Renal cortical epithelial cell (primary cell): Measurements from ENCODE around the gene SCO2. TPM values are rescaled to one million over a fixed set of nuclear protein-coding genes. Genes with fewer than 3 reads are reported as not detected.

ENCODE experiments used
- DNase-seq: peaks from one replicate; pipeline ENCODE4 v3.0.0-alpha.2; 2011; ENCODE audit warnings: low read depth
- total RNA-seq: library from RNA; depleted of rRNA; stranded (reverse); fragments of >200 nt; gene quantifications from 2 replicates; pipeline ENCODE4 v1.2.3, GENCODE V29; 2014

The SCO2 gene
- total RNA-seq, 1 donor from 2014 or later, result 2.0 TPM

DNA sequence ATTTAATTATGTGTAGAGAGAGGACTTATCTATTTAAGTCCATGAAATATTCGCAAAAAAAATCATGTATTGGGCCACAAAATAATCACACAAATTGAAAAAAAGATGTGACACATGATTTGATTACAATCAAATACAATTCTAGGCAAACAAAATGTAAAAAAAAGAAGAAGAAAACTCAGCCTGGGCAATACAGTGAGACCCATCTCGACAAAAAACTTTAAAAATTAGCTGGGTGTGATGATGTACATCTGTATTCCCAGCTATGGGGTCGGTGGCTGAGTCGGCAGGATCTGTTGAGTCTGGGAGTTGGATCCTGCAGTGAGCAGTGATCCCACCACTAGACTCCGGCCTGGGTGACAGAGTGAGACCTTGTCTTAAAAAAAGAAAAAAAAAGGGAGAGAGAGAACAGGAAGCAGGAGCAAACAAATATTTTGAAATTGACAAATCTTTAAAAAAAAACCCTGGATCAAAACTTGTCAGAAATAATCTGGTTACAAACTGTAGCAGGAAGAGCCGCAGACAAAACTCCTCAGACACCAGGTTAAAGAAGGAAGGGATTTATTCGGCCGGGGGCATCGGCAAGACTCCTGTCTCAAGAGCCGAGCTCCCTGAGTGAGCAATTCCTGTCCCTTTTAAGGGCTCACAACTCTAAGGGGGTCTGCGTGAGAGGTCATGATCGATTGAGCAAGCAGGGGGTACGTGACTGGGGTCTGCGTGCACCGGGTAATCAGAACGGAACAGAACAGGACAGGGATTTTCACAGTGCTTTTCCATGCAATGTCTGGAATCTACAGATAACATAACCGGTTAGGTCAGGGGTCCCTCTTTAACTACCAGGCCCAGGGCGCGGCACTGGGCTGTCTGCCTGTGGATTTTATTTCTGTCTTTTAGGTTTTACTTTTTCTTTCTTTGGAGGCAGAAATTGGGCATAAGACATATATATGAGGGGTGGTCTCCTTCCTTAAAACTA is 7.7 kb upstream of the SCO2 start:
- no peak for DNase-seq

DNA sequence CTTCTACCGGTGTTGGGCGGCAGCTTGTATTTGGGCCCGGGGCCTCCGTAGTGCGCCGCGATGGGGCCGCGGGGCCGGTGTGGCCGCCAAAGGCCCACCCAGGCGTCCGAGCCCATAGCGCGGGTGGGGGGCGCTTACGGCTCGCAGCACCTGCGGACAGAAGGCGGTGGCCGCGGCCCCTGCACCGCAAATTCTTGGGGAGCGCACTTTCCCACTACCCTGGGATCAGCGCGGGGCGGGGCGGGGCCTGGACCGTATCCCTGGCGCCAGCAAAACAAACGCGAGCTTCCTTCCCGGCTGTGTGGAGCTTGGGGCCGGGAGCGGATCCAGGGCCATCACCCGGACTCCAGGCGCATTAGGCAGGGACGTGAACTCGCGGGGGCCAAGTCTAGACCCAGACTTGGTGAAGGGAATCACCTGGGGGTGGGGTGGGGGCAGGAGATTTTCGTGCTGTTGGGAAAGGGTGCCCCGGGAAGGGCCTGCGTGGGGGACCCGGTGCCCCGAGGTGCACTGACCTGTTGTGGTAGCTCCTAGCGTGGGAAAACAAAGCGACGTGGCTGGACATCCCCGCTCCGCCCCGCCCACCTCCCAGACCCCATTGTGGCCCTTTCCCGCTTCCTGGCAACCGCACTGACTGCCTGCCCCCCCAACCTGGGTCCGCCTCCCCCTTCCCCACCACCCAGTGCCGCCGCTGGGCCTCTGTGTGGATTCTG is 6.7 kb upstream of the SCO2 start:
- DNase-seq, result peak; percentile 48

DNA sequence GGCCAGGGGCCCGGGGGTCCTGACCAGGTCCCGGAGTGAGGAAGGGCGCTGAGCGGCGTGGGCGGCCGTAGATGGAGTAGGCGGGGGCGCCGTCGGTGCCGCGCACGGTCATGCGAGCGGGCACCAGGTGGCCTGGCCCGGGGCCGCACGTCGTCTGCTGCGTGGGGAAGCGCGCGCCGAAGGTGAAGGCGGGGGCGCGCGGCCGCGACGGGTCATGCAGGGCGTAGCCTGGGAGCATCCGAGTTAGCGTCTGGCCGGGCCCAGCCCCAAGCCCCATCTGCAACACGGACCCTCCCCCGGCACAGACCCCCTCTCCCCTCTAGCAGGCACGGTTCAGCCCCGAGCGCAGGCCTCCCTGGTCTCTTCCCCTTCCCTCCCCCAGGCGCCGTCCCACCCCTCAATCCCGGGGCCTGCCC is 6.2 kb upstream of the SCO2 start:
- DNase-seq, result no peak

DNA sequence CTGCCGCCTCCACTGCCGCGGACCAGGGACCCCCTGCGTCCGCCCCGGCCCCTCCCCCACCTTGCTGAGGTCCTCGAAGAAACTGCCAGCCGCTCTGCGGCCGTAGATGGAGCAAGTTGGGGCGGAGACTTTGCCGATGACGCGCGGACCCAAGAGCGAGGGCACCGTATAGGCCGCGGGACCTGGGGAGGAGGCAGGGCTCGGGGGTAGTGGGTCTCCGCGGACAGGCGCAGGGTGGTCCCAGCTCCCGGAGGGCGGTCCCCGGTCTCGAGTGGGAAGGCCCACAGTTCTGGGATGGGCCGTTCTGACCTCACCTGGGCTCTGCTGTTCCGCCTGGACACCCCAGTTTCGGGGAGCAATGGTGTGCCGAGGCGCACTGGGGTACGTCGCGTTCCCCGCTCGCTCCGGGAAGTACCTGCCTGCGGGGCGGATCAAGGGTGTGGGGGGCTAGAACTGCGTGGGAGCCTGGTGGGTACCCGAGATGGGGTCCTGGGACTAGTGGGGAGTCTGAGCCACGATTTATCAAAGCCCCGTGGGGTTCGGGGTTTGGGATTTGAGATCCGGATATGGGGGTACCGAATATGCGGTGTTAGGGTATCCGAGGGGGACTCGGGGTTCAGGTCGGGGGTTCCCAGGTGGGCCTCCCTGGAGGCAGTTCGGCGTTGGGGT is 5.6 kb upstream of the SCO2 start:
- peak; percentile 72 for DNase-seq

DNA sequence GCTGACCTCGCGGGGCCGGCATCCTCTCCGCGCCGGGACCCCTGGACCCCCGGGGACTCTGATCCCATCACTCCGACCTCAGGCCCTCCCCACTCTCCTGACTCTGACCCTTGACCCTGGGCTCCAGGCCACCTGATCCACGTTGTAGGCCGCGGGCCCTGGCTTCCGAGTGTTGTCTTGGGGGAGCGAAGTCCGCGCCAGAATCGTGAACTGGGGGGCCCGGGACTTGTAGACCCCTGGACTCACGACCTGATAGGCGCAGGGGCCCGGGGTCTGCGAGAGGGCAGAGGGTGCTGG is 5.1 kb upstream of the SCO2 start:
- DNase-seq, result no peak

DNA sequence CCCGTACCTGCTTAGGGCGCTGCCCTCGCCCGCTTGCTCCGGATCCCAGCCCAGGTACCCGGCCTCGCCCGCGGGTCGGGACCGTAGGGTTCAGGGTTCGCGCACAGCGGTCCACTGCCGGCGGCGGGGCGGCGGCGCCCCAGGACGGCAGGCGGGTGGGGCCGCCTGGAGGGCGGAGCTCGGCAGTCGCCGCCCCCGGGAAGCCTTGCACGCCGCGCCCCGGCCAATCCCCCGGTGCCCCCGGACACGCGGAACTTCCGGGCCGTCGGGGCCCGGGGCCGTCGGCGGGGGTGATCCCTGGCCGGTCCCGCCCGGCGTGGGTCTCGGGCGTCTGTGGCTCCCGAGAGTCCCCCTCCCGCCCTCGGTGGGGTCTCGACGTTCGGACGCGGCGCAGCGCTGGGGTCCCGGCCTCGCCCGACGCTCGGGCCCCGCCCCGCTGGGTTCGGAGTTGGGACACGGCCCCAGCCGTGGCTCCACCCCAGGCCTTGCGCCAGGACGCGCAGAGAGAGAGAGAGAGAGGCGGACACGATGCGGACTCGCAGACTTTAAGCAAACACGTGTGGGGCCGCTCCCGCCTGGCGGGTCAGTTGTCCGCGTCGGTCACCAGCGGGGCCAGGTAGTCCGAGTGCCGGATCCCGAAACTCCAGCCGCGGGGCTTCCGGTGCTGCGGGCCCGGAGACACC is 4.6 kb upstream of the SCO2 start, which contains the start of gene TYMP:
TSS of gene TYMP (minus strand) at position 116 of the 683 bp plus-strand sequence. CDS start 303 bp downstream, outside the sequence.
- DNase-seq, result peak; percentile 58

DNA sequence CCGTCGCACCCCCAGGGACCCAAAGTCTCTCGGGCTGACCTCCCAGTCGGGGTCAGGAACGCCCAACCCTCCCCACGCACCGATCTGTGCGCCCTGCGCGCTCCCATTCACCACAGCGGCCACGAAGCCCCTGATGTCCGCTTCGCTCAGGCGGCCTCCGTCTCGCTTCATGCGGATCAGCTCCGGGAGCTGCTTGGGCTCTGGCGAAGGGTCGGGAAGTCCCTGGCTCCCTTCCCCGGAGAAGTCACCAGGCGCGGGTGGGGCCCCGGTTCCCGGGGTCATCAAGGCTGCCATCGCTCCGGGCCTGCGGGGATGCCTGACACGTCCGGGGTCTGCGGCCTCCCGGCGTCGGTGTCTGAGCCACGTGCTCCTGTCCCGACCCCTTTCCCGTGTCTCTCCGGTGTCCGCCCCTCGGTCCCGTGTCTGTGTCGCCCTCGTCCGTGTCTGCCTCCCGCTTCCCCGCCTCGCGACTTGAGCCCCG is 4.1 kb upstream of the SCO2 start:
- no peak for DNase-seq

DNA sequence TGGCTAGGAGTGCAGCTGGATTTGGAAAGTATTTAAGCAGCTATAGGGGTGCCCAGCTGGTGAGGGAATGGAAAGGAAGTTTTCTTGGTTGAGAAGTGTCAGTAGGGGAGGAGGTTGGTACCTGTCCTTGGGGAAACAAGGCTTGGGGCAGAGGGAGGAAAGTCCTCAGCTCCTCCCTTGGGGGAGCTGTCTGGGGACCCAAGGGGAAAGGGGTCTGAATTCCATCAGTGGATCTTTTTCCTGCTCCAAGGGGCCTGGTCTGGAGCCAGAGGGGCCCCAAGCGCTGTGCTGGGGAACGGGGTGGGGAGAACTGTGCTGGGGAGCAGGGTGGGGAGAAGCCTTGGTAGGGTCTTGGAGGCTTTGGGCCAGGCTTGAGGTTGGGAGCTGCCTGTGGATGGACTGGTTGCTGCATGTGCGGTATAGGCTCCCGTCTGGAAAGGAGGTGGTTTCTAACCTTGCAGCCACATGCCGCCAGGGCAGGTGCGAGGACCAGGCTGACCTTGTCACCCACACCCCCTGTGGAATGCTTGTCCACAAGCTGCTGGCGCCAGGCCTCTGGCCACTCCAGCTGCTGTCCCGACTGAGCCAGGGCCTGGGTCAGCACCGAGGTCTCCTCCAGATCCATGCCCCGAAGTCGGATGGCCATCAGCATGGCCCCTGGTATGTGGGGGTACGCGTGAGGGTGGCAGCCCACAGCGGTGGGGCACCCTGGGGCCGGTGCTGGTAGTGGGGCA is 3.5 kb upstream of the SCO2 start:
- no peak for DNase-seq

DNA sequence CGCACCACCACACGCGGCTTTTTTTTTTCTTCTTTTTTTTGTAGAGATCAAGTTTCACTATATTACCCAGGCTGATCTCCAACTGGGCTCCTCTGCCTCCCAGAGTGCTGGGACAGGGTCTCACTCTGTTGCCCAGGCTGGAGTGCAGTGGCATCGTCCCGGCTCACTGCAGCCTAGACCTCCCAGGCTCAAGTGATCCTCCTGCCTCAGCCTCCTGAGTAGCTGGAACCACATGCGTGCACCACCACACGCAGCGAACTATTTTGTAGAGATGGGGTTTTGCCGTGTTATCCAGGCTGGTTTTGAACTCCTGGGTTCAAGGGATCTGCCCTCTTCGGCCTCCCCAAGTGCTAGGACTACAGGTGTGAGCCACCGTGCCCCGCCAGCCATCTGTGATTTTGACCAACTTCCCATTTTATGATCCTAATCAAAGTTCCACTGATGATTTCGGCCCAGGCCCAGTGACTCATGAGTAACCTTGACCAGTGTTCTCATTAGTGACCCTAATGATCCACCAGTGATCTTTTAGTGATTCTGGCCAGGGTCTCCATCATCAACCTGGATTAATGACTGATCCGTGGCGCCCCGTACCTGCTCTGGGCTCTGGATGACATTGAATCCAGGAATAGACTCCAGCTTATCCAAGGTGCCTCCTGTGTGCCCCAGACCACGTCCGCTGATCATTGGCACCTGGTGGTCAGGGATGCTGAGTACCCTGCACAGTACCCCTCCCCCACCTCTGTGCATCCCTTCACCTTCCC is 2.7 kb upstream of the SCO2 start:
- no peak for DNase-seq

DNA sequence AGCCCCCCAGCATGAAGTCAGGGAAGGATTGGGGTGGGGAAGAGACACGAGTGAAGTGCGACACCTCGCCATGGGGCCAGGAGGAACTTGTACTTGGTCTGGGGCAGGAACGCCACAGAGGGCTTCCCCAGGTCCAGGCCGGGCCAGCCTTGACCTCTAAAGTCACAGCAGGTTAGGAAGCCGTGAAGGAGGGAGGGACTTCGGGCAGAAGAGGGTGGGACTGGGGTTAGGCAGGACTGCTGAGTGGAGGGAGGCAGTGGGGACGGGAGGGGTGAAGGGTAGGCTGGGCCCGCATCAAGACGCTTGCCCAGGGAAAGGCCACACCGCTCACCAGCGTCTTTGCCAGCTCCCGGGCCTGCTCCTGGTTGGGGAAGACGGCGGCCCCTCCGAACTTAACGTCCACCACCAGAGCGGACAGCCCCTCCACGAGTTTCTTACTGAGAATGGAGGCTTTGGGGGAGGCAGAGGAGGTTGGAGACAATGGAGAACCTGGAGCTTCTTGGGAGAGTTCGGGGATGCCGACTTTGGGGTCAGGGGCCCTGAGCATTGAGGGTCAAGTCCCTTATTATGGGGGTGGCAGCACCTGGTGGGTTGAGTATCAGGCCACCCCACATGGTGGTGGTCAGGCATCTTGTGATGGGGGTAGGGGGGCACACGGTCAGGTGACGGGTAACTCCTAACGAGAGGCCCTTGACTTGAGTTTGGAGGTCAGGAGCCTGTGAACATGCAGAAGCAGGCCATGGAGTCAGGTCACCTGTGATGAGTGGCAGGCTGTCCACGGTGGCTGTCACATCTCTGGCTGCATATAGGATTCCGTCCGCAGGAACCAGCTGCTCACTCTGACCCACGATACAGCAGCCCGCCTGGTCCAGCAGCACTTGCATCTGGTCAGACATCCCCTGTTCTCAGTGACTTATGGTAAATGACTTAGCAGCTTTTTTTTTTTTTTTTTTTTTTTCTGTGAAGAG is 1.7 kb upstream of the SCO2 start:
- DNase-seq, result peak; percentile 47

DNA sequence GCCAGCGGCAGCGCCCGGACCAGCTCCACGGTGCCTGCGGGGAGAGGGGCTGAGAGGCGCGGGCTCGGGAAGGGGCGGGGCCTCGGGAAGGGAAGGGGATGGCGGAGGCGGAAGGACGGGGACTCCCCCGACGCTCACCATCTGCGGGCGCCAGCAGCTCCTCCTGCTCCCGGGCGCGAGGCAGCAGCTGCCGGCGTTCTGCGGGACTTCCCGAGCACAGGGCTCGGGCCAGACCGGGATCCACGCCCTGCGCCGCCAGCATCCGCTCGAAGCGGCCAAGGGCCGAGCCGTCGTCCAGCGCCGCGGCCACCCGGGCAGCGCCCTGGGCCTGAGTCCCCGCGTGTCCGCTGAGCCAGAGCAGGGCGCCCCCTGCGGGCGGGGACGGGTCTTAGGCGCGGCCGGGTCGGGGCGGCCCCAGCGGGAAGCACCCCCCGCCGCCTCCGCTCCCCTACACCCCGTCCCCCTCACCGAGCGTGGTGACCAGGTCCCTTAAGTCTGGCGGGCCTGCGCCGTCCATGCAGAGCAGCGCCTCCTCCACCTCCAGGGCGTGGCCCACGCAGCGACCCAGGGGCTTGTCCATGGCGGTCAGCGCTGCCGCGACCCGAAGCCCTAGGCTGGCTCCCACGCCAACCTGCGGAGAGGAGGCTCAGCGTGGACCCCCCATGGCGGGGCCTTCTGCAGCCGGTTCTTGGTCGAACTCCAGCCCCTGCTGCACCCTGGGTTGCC is 873 bp upstream of the SCO2 start:
- no peak for DNase-seq

DNA sequence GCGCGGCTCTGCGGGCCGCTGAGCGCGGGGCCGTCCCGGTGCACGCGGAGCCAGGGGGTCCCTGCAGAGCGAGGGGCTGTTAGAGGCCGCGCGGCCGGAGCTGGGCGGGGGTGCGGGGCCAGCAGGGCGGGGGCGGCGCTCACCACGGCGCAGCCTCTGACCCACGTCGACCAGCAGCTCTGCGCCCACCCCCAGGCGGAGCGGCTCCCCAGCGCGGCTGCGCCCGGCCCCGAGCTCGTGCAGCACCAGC is 385 bp upstream of the SCO2 start:
- no peak for DNase-seq

DNA sequence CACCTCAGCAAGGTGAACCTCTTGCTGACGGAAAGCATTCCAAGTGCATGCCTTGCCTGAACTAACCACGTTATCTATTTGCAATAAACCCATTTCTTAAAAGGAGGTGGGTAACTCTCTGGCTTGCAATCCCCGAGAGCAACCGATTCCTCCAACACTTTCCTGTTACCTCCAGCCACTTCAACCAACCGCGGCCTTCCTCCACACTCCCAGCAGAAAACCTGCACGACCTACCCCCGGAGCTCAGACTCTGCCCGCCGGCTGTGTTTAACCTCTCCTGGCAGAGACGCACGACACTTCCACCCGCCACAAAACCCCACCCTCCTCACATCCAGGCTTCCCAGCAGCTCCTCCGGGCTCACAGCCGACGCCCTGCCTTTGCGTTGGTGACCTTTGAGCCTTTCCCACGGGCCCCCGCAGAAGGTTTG is 708 bp downstream of the SCO2 start:
- DNase-seq, result no peak

DNA sequence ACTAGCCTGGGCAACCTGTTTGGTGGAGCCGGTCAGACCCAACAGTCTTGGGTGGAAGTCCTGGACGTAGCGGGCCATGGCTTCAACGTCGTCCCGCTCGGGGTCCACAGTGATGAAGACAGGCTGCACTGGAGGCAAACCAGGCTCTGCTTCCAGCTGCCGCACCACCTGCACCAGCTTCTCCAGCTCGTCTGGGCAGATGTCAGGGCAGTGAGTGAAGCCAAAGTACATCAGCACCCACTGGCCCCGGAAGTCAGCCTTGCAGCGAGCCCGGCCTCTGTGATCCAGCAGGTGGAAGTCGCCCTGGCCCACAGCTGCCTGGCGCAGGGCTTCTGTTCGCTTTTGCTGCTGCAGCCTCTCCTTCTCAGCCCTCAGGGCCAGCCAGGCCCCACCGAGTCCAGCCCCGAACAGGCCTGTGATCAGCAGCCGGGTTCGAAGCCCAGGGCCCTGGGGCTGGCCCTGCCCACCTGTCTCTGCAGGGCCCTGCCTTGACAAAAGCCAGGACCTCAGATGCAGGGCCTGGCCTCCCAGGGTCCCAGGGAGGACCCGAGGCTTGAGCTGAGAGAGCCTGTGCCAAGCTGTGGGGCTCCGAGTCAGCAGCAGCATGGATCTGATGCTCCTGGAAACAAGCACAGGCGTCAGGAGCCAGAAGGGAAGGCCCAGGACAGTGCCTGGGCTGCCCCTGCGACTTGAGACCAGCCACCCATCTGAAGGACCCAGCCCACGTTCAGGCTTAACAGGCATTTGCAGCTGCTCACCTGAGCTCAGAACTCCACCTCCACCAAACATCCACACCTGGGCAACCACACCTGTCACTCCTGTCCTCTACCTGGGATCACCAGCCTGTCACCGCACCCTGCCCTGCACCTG is 1.4 kb downstream of the SCO2 start:
- no peak for DNase-seq

DNA sequence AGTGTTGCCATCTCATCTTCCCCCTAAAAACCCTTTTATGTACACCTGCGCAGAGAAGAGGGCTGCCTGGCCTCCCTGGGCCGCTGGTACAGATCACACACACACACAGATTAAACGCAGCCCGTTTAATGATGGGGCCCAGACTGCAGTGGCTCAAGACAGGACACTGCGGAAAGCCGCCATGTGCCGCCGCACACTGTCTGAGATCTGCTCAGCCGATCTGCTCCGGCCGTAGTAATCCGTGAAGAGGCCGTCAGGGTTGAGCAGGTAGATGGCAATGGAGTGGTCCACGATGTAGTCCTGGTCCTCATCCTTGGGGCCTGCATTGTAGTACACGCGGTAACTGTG is 2.0 kb downstream of the SCO2 start:
- no peak for DNase-seq

DNA sequence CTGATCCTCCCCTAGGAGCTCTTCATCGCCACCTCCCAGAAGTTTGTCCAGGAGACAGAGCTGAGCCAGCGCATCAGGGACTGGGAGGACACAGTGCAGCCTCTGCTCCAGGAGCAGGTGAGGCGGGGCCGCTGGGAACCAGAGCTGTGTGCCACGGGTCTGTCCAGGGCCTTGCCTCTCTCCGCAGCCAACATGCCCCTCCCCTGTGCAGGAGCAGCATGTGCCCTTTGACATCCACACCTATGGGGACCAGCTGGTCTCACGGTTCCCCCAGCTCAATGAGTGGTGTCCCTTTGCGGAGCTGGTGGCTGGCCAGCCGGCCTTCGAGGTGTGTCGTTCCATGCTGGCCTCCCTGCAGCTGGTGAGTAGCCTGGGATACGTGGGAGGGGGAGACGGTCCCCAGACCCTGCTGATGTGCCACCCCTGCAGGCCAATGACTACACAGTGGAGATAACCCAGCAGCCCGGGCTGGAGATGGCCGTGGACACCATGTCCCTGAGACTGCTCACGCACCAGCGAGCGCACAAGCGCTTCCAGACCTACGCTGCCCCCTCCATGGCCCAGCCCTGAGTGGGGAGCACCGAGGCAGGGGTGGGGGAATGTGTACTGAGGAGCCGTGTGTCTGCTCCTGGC is 2.5 kb downstream of the SCO2 start:
- no peak for DNase-seq

DNA sequence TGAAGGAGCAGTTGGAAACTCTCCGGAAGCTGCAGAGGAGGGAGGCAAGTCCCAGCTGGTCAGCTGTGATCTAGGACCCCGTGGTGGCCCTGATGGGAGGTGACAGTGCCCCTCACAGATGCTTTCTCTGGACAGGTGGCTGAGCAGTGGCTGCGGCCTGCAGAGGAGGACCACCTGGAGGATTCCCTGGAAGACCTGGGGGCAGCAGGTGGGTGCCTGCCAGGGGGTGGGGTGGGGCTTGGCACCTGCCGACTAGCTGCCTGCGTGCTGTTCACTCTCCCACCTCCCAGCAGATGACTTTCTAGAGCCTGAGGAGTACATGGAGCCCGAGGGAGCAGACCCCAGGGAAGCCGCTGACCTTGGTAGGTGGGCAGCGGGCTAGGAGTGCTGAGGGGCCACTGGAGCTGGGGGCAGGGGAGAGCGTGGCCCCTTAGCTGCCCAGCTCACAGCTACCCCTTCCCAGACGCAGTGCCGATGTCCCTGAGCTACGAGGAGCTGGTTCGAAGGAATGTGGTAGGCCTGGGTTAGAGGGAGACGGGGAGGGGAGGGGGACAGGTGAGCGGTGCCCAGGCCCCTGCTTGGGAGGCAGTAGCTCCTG is 3.1 kb downstream of the SCO2 start:
- DNase-seq, result no peak
